Right lobe of liver (tissue), 6 donors: ENCODE measurements around the gene ENDOU. TPM values are rescaled to one million over a fixed set of nuclear protein-coding genes. Genes with fewer than 3 reads are reported as not detected.

ENCODE experiments used
- ATAC-seq, 4 donors: fragments of 200-7000 bp; cut with Tn5 transposase; one replicate each; pipeline ENCODE4 v1.9.1; 2020; ENCODE audit warnings: mild to moderate bottlenecking in 4 of 4, moderate library complexity in 4 of 4
- DNase-seq, 3 donors: peaks; one replicate each; pipeline ENCODE4 v3.0.0-alpha.2; 2020
- H3K27ac ChIP-seq, 3 donors: fragments of 200-600 bp; one replicate each; pipeline ENCODE4 v1.8.0; 2022
- H3K27me3 ChIP-seq, 2 donors: fragments of 200-600 bp; one replicate each; pipeline ENCODE4 v1.8.0; 2022
- H3K36me3 ChIP-seq, 4 donors: fragments of 200-600 bp; sonication (generic) in 1 of 4; one replicate each; pipeline versions ENCODE4 v1.5.1 to v1.8.0; 2017 to 2022; ENCODE audit warnings: control low read depth in 1 of 4
- H3K4me1 ChIP-seq, 4 donors: fragments of 200-600 bp; sonication (generic) in 1 of 4; one replicate each; pipeline versions ENCODE4 v1.5.1 to v1.8.0; 2017 to 2022; ENCODE audit warnings: control low read depth in 1 of 4
- H3K4me3 ChIP-seq, 3 donors: fragments of 200-600 bp; one replicate each; pipeline ENCODE4 v1.8.0; 2022
- H3K9me3 ChIP-seq, 4 donors: fragments of 200-600 bp; sonication (generic) in 1 of 4; one replicate each; pipeline versions ENCODE4 v1.5.1 to v1.8.0; 2017 to 2022; ENCODE audit warnings: control low read depth in 1 of 4
- CTCF ChIP-seq, 4 donors: fragments of 200-600 bp in 3 of 4; fragments of 450-650 bp in 1 of 4; IDR thresholded peaks; one replicate each; pipeline versions ENCODE4 v1.5.1 to v1.8.0; 2016 to 2022; ENCODE audit warnings: antibody characterized with exemption in 4 of 4, mild to moderate bottlenecking in 2 of 4
- POLR2A ChIP-seq: fragments of 450-650 bp; IDR thresholded peaks from one replicate; pipeline ENCODE4 v1.6.1; 2017; ENCODE audit warnings: antibody characterized with exemption, mild to moderate bottlenecking
- WGBS: methylation state at CpG from one replicate; pipeline ENCODE4 v1.1.6; 2018; ENCODE audit warnings: low coverage, low lambda C conversion rate; ENCODE audit not compliant: insufficient coverage; ENCODE audit errors: missing lambda C conversion rate; 5-methylcytosine and 5-hydroxymethylcytosine counted together
- intact Hi-C, 2 donors: fragments of 100-400 bp; cut with DNase I; formaldehyde crosslinking; loops; one replicate each; pipeline versions ENCODE4 v1.11.2 to v1.14.1; 2022
- total RNA-seq, 6 experiments: library from RNA; depleted of rRNA in 2 of 6; stranded (reverse); fragments of >200 nt in 2 of 6; fragmentation: NEBNext Ultra II Directional in 3 of 6; extraction: Animal tissue kit (Norgen Biotek cat#: 25700) in 3 of 6; gene quantifications; one replicate each; pipeline versions ENCODE4 v1.1.0 to v1.2.4, GENCODE V29; 2016 to 2023
- donor health status: DM: no; HTN: yes; CAD: no.
- donor health status: DM: no; HTN: no; CAD: no.
- donor health status: DM: no; HTN: no; CAD: no.
- donor health status: DM: no; HTN: yes; CAD: no.
- donor health status: DM: no; HTN: yes; CAD: no.

The ENDOU gene
- total RNA-seq, 6 experiments from 2014 or later: not detected

- intact Hi-C loops: no loop called here
- Histone ChIP-seq H3K4me1 (no peaks in the 10 kb centered on the region), H3K9me3 (no peaks in the 10 kb centered on the region), H3K27me3 (no peaks in the 10 kb centered on the region), H3K27ac (no peak overlapping the region), H3K4me3 (no peak overlapping the region), H3K36me3 (no peaks in the 10 kb centered on the region)
- no peak for DNase-seq
- no peak for ATAC-seq
- no peak for TF ChIP-seq CTCF (IDR thresholded peaks at IDR 0.05)
- WGBS: 96% methylated on average over 4 of the region's 7 CpGs
Observed at GRCh38 chr12:47746523-47746922, 21.2 kb upstream of the ENDOU start.

- no peak for DNase-seq
- intact Hi-C loops: no loop called here
- 47% methylated on average over 2 of the region's 5 CpGs for WGBS
- H3K9me3 ChIP-seq: no peaks in the 10 kb centered on the region
- no peaks in the 10 kb centered on the region for H3K27me3 ChIP-seq
- TF ChIP-seq CTCF (IDR thresholded peaks at IDR 0.05): no peak
- no peak for ATAC-seq
- H3K4me1 ChIP-seq: no peaks in the 10 kb centered on the region
- H3K36me3 ChIP-seq: no peaks in the 10 kb centered on the region
- no peak overlapping the region for H3K27ac ChIP-seq
- H3K4me3 ChIP-seq: no peak overlapping the region
Observed at GRCh38 chr12:47746073-47746472, 20.8 kb upstream of the ENDOU start.

- 54% methylated on average over 10 of the region's 16 CpGs for whole genome bisulfite sequencing
- TF ChIP-seq CTCF (IDR thresholded peaks at IDR 0.05) (no peak), POLR2A (no peak)
- intact Hi-C loops: no loop called here
Observed at GRCh38 chr12:47745485-47746041, 20.3 kb upstream of the ENDOU start.

GRCh38 chr12:47744778-47745436, 19.6 kb upstream of the ENDOU start:
- Histone ChIP-seq H3K27me3 (no peaks in the 10 kb centered on the region), H3K9me3 (no peaks in the 10 kb centered on the region), H3K4me1 (no peaks in the 10 kb centered on the region), H3K27ac (no peak overlapping the region), H3K4me3 (no peak overlapping the region), H3K36me3 (no peaks in the 10 kb centered on the region)
- DNase-seq: no peak
- 82% methylated on average over 8 of the region's 8 CpGs for WGBS
- intact Hi-C loops: loop anchor here in 1 of 2 donors (5.0 kb wide), 1 partner anchor 32 kb away; no protein-coding TSS in a partner anchor
- TF ChIP-seq CTCF (IDR thresholded peaks at IDR 0.05) (no peak), POLR2A (no peak)
- ATAC-seq: no peak

More at GRCh38 chr12:47745485-47746041, 20.3 kb upstream of the ENDOU start:
- DNase-seq (no peak), ATAC-seq (no peak)
- no peaks in the 10 kb centered on the region for H3K36me3 ChIP-seq
- no peaks in the 10 kb centered on the region for H3K27me3 ChIP-seq
- no peaks in the 10 kb centered on the region for H3K9me3 ChIP-seq
- no peak overlapping the region for H3K4me3 ChIP-seq
- no peak overlapping the region for H3K27ac ChIP-seq
- H3K4me1 ChIP-seq: no peaks in the 10 kb centered on the region
